H9 (cell line): Measurements from ENCODE around the gene FAM217A. TPM values are rescaled to one million over a fixed set of nuclear protein-coding genes. Genes with fewer than 3 reads are reported as not detected.

Experiments used
- DNase-seq: peaks from one replicate; pipeline ENCODE4 v3.0.0-alpha.2; 2017
- H2AFZ ChIP-seq: one replicate; pipeline ENCODE4 v1.6.1; 2013; ENCODE audit warnings: mild to moderate bottlenecking, low read length, control low read depth, moderate library complexity
- H2AK5ac ChIP-seq: 2 replicates; pipeline ENCODE4 v1.6.1; 2013; ENCODE audit warnings: low read length, control low read depth, mixed read lengths; ENCODE audit not compliant: insufficient read length
- H2BK120ac ChIP-seq: one replicate; pipeline ENCODE4 v1.6.1; 2013; ENCODE audit warnings: low read depth, mild to moderate bottlenecking, low read length, control low read depth, inconsistent platforms; ENCODE audit not compliant: poor library complexity, severe bottlenecking
- H2BK12ac ChIP-seq: 2 replicates; pipeline ENCODE4 v1.6.1; 2013; ENCODE audit warnings: low read length, control low read depth, mixed read lengths, low read depth; ENCODE audit not compliant: insufficient read length
- H2BK15ac ChIP-seq: 2 replicates; pipeline ENCODE4 v1.6.1; 2013; ENCODE audit warnings: low read depth, low read length, control low read depth
- H2BK20ac ChIP-seq: one replicate; pipeline ENCODE4 v1.6.1; 2013; ENCODE audit warnings: low read depth, mild to moderate bottlenecking, low read length, control low read depth, inconsistent platforms; ENCODE audit not compliant: poor library complexity, severe bottlenecking
- H2BK5ac ChIP-seq: 2 replicates; pipeline ENCODE4 v1.6.1; 2013; ENCODE audit warnings: low read length, control low read depth, mixed read lengths; ENCODE audit not compliant: insufficient read length
- H3K14ac ChIP-seq: 2 replicates; pipeline ENCODE4 v1.6.1; 2013; ENCODE audit warnings: low read length, control low read depth; ENCODE audit not compliant: insufficient read depth
- H3K18ac ChIP-seq: 2 replicates; pipeline ENCODE4 v1.6.1; 2013; ENCODE audit warnings: low read depth, mild to moderate bottlenecking, mixed read lengths, low read length, control low read depth; ENCODE audit not compliant: insufficient read length
- H3K23ac ChIP-seq: 2 replicates; pipeline ENCODE4 v1.6.1; 2013; ENCODE audit warnings: low read length, control low read depth, mixed read lengths, low read depth; ENCODE audit not compliant: insufficient read length
- H3K23me2 ChIP-seq: 2 replicates; pipeline ENCODE4 v1.6.1; 2013; ENCODE audit warnings: low read depth, mild to moderate bottlenecking, mixed read lengths, low read length, control low read depth; ENCODE audit not compliant: insufficient read length, poor library complexity, severe bottlenecking
- H3K27ac ChIP-seq: 2 replicates; pipeline ENCODE4 v1.5.1; 2013; ENCODE audit warnings: low read length, control low read depth, mixed read lengths, low read depth; ENCODE audit not compliant: insufficient read length
- H3K27me3 ChIP-seq: 2 replicates; pipeline ENCODE4 v1.6.1; 2013; ENCODE audit warnings: low read length, control low read depth, inconsistent platforms; ENCODE audit not compliant: insufficient read depth
- H3K4ac ChIP-seq: 2 replicates; pipeline ENCODE4 v1.6.1; 2013; ENCODE audit warnings: low read depth, mild to moderate bottlenecking, control low read depth, inconsistent platforms, low read length, moderate library complexity
- H3K4me1 ChIP-seq: 2 replicates; pipeline ENCODE4 v1.6.1; 2013; ENCODE audit warnings: low read length, control low read depth, inconsistent platforms; ENCODE audit not compliant: insufficient read depth
- H3K4me2 ChIP-seq: 2 replicates; pipeline ENCODE4 v1.6.1; 2013; ENCODE audit warnings: low read length, control low read depth, mixed read lengths; ENCODE audit not compliant: insufficient read length, insufficient read depth
- H3K56ac ChIP-seq: 2 replicates; pipeline ENCODE4 v1.6.1; 2013; ENCODE audit warnings: low read depth, mild to moderate bottlenecking, mixed read lengths, low read length, control low read depth; ENCODE audit not compliant: insufficient read length
- H3K79me1 ChIP-seq: 2 replicates; pipeline ENCODE4 v1.6.1; 2013; ENCODE audit warnings: low read depth, mild to moderate bottlenecking, moderate library complexity, low read length, control low read depth, inconsistent platforms; ENCODE audit not compliant: insufficient read depth, poor library complexity, severe bottlenecking
- H3K79me2 ChIP-seq: 2 replicates; pipeline ENCODE4 v1.6.1; 2013; ENCODE audit warnings: low read length, control low read depth, inconsistent platforms; ENCODE audit not compliant: insufficient read depth
- H3K9ac ChIP-seq: 2 replicates; pipeline ENCODE4 v1.6.1; 2013; ENCODE audit warnings: low read length, control low read depth, mixed read lengths; ENCODE audit not compliant: insufficient read length; ENCODE audit errors: extremely low read depth
- H3K9me3 ChIP-seq: one replicate; pipeline ENCODE4 v1.6.1; 2013; ENCODE audit warnings: low read depth, low read length, inconsistent platforms; ENCODE audit not compliant: control insufficient read depth
- H3T11ph ChIP-seq: one replicate; pipeline ENCODE4 v1.6.1; 2013; ENCODE audit warnings: mild to moderate bottlenecking, low read length, control low read depth, inconsistent platforms
- H4K20me1 ChIP-seq: one replicate; pipeline ENCODE4 v1.6.1; 2013; ENCODE audit not compliant: control insufficient read depth, insufficient read length, insufficient read depth
- H4K5ac ChIP-seq: 2 replicates; pipeline ENCODE4 v1.6.1; 2013; ENCODE audit warnings: low read depth, mild to moderate bottlenecking, mixed read lengths, low read length, control low read depth; ENCODE audit not compliant: insufficient read length
- H4K8ac ChIP-seq: replicated peaks from 2 replicates; pipeline ENCODE4 v1.6.1; 2013; ENCODE audit warnings: low read length, control low read depth, mixed read lengths, low read depth; ENCODE audit not compliant: insufficient read length
- H4K91ac ChIP-seq: 2 replicates; pipeline ENCODE4 v1.6.1; 2013; ENCODE audit warnings: low read depth, mild to moderate bottlenecking, moderate library complexity, mixed read lengths, low read length, control low read depth; ENCODE audit not compliant: insufficient read length
- H3K27ac Mint-ChIP-seq, 3 experiments: 2 replicates in 2 of 3; 3 replicates in 1 of 3; pipeline ENCODE4 v1.8.0; 2020 to 2021; ENCODE audit warnings: mixed read lengths in 3 of 3, mild to moderate bottlenecking in 1 of 3, moderate library complexity in 1 of 3
- H3K27me3 Mint-ChIP-seq: 2 replicates; pipeline ENCODE4 v1.8.0; 2021; ENCODE audit warnings: low read depth, mild to moderate bottlenecking, moderate library complexity, mixed read lengths
- H3K36me3 Mint-ChIP-seq, 3 experiments: 2 replicates in 2 of 3; 3 replicates in 1 of 3; pipeline ENCODE4 v1.8.0; 2020 to 2021; ENCODE audit warnings: low read depth in 3 of 3, mixed read lengths in 3 of 3; ENCODE audit not compliant: insufficient read depth in 1 of 3
- H3K4me1 Mint-ChIP-seq, 2 experiments: 2 replicates each; pipeline ENCODE4 v1.8.0; 2020; ENCODE audit warnings: mixed read lengths in 2 of 2
- H3K4me3 Mint-ChIP-seq, 2 experiments: 2 replicates in 1 of 2; 3 replicates in 1 of 2; pipeline ENCODE4 v1.8.0; 2020 to 2021; ENCODE audit warnings: mild to moderate bottlenecking in 2 of 2, mixed read lengths in 2 of 2, moderate library complexity in 1 of 2
- H3K9me3 Mint-ChIP-seq, 2 experiments: 2 replicates in 1 of 2; 3 replicates in 1 of 2; pipeline ENCODE4 v1.8.0; 2020; ENCODE audit warnings: mild to moderate bottlenecking in 2 of 2, mixed read lengths in 2 of 2, moderate library complexity in 1 of 2
- total RNA-seq: library from RNA; stranded (reverse); gene quantifications from 2 replicates; pipeline ENCODE4 v1.2.1, GENCODE V29; 2021
- TF ChIP-seq, protein P1 (sequence below): fragments of 200-600 bp; sonication (generic); conservative IDR thresholded peaks from 3 replicates; pipeline ENCODE4 v1.8.0; 2021; ENCODE audit warnings: antibody characterized with exemption, mild to moderate bottlenecking

The FAM217A gene
- total RNA-seq, 1 experiment from 2014 or later = not detected

DNA sequence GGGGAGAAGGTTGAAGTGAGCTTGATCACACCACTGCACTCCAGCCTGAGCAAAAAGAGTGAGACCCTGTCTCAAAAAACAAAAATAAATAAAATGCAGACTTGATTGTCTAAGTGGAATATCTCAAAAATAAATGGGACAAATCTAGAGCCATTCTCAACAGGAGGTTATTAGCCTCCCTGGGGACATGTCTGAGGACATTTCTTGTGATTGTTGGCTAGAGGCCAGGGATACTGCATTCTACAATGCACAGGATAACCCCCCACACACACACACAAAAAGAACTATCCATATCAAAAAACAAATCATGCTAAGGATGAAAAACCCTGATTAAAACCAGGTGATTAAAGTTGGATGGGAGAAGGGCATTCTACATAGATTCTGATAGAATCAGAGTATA is 37.5 kb downstream of the FAM217A start:
- no peak overlapping the region for H2BK20ac ChIP-seq
- no peak overlapping the region for H3K14ac ChIP-seq
- no peak overlapping the region for H3K27ac Mint-ChIP-seq
- no peaks in the 10 kb centered on the region for H3K4me1 Mint-ChIP-seq
- no peak overlapping the region for H3K4ac ChIP-seq
- peaks cover 1% of the 10 kb centered on the region for H3K79me1 ChIP-seq
- H4K8ac ChIP-seq = no peak overlapping the region
- H3K23ac ChIP-seq = no peak overlapping the region
- no peak overlapping the region for H3T11ph ChIP-seq
- no peak overlapping the region for H2BK120ac ChIP-seq
- DNase-seq = no peak
- H3K23me2 ChIP-seq = no peaks in the 10 kb centered on the region
- no peaks in the 10 kb centered on the region for H3K27me3 ChIP-seq
- no peak overlapping the region for H3K56ac ChIP-seq
- H3K27ac ChIP-seq = no peak overlapping the region
- no peak overlapping the region for H2AFZ ChIP-seq
- no peak overlapping the region for H4K5ac ChIP-seq
- no peak overlapping the region for H2AK5ac ChIP-seq
- no peak overlapping the region for H3K4me3 Mint-ChIP-seq
- no peak overlapping the region for H2BK15ac ChIP-seq
- peaks cover 65 to 92% (median 91%) of the 10 kb centered on the region in 3 experiments; a peak in 6 of 7 replicates for H3K36me3 Mint-ChIP-seq
- no peak overlapping the region for H2BK5ac ChIP-seq
- no peaks in the 10 kb centered on the region for H3K79me2 ChIP-seq
- TF ChIP-seq, protein P1, sequence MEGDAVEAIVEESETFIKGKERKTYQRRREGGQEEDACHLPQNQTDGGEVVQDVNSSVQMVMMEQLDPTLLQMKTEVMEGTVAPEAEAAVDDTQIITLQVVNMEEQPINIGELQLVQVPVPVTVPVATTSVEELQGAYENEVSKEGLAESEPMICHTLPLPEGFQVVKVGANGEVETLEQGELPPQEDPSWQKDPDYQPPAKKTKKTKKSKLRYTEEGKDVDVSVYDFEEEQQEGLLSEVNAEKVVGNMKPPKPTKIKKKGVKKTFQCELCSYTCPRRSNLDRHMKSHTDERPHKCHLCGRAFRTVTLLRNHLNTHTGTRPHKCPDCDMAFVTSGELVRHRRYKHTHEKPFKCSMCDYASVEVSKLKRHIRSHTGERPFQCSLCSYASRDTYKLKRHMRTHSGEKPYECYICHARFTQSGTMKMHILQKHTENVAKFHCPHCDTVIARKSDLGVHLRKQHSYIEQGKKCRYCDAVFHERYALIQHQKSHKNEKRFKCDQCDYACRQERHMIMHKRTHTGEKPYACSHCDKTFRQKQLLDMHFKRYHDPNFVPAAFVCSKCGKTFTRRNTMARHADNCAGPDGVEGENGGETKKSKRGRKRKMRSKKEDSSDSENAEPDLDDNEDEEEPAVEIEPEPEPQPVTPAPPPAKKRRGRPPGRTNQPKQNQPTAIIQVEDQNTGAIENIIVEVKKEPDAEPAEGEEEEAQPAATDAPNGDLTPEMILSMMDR = no peak
- H3K27me3 Mint-ChIP-seq = no peaks in the 10 kb centered on the region
- H3K4me1 ChIP-seq = no peaks in the 10 kb centered on the region
- H3K9me3 ChIP-seq = no peaks in the 10 kb centered on the region
- no peaks in the 10 kb centered on the region for H3K9me3 Mint-ChIP-seq
- H4K20me1 ChIP-seq = no peaks in the 10 kb centered on the region
- no peak overlapping the region for H4K91ac ChIP-seq
- no peak overlapping the region for H3K9ac ChIP-seq
- no peak overlapping the region for H3K4me2 ChIP-seq
- H2BK12ac ChIP-seq = no peak overlapping the region
- H3K18ac ChIP-seq = no peak overlapping the region
